HL-60/S4 treated with phorbol 12-myristate 13-acetate at 8.2 ng/mL for 4 days and 3 days (cell line): ENCODE data around the gene MCC.
"Not testable (repeated sequence)": the region's sequence is repeated elsewhere in the genome, so short reads cannot be mapped to it uniquely, and the experiment has no call there.

Experiments used
- in situ Hi-C: fragments of 300-500 bp; cut with MboI; formaldehyde crosslinking; loops from 2 replicates; pipeline ENCODE4 v1.15.0; 2022; ENCODE audit warnings: low sequenced_read_pairs

The MCC gene

GRCh38 chr5:113095831-113096230 is 392.4 kb downstream of the MCC start:
- in situ Hi-C loops = no loop called here

- in situ Hi-C loops = no loop called here
These were observed 394.7 kb downstream of the MCC start for GRCh38 chr5:113093558-113093957.

- in situ Hi-C loops = no loop called here
These were observed 395.6 kb downstream of the MCC start for GRCh38 chr5:113092683-113093082.

DNA sequence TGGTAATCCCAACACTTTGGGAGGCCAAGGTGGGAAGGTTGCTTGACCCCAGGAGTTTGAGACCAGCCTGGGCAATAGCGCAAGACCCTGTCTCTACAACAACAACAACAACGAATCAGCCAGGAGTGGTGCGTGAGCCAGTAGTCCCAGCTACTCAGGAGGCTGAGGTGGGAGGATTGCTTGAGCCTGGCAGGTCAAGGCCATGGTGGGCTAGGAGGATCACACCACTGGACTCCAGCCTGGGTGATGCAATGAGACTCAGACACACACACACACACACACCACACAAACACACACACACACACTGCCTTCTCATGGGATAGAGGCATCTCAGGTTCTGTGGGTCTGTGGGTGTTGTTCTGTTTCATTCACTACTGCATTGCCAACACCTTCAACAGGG is 396.6 kb downstream of the MCC start:
- in situ Hi-C loops = no loop called here

DNA sequence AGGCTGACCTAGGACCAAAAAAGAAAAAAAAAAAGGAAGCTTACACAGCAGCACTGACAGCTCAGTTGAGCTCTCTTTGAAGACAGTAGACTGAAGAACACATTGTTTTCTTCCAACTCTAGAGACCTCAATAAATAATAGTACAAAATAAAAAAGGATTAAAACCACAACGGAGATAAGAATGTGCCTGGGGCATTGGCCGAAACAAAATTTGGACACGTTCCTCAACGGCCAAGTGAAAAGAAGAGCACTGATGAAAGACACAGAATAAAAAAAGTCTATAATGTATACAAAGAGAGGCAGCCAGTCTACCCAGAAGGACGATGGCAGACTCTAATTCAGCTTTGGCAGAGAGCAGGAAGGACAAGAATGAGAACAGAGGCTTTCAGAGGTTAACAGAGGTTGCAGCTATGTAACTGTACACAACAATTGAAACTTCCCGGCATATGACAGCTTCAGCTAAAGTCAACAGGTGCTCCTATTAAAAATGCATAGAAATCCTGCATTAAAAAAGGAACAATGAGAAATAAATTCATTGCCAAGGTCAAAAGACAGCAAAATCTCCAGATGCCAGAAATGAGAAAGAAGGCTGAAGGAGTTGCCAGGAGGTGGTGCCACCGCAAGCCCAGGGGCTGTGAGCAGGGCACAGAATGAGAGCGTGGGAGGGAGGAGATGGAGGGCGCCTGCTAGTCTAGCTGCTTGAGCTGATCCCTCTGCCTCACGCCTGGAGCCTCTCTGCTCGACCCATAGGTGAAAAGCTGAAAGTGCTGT is 397.7 kb downstream of the MCC start:
- in situ Hi-C loops = no loop called here

DNA sequence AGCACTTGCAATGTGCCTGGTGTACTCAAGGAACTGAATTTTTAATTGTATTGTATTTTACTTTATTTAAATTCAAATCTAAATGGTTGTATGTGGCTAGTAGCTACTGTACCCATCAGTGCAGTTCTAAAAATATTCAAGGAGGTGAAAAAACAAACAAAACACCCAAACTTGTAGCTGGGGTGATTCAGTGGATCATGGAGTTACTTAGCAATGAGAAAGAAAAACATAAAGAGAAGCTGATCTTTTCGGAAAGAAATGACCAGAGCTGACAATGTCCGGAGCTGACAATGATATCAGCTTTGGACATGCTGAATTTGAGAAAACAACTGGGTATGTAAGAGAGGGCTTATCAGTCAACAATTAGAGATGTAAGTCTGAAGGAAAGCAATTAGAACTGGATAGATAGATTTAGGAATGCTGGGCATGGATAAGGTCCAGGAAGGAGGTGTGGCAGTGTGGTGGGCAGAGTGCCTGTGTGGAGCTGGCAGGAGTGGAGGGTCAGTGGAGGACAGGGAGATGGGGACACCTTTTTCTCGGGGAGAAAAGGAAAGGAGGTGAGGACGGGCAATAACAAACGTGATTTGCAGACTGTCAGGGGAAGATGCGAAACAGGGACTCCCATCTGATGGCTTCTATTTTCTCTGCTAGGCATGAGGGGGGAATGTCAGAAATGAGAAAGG is 398.5 kb downstream of the MCC start:
- in situ Hi-C loops = no loop called here

DNA sequence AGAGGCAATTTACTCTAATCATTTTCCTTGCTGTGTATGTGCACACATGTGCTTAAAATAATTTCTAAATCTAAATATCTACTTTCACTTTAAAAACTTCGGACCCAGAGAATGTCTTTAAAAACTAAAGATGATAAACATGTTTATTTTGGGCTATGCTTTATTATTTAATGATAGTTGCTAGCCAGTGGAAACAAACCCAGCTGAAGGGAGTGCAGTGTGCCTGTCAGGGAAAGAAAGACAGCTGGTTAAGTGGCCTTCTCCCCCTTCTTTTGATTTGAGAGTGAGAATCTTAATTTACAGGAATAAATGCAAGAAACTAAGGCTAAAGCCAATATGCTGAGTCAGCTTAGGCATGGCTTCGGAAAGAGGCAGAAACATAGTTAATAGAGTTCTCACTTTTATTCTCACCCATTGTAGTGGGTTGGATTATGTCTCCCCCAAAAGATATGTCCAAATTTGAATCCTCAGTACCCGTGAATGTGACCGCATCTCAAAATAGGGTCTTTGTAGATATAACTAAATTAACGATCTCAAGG is 400.2 kb downstream of the MCC start:
- in situ Hi-C loops = no loop called here

- in situ Hi-C loops = no loop called here
These were observed 402.3 kb downstream of the MCC start for GRCh38 chr5:113085880-113086409.

- in situ Hi-C loops = no loop called here
These were observed 403.2 kb downstream of the MCC start for GRCh38 chr5:113085084-113085414.

DNA sequence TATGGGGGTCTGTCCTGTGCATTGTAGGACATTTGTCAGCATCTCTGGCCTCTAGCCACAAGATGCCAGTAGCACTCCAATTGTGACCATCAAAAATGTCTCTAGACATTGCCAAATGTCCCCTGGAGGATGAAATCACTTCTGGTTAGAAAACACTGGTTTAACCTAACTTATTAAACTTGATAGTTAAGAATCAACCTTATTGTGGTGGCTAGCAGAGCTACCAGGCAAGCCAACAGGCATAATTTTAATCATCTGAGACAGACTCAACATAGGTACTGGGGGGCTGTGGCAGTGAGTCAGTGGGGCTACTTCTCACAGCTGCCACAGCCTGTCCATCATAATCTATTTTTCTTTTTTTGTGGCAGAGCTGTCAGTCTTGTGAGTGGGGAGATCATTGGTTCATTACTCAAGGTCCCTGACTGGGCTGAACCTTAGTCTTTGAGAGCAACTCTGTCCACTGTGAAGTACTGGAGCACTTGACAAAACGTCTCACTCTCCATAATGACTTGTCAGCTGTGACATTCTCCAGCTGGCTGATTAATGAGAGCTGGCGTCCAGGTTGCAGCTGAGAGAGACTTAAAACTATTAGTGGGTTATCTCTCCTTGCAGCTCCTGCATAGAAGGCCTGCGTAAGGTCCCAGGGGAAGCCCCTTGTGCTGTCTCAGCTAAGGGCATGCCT is 403.7 kb downstream of the MCC start:
- in situ Hi-C loops = no loop called here

DNA sequence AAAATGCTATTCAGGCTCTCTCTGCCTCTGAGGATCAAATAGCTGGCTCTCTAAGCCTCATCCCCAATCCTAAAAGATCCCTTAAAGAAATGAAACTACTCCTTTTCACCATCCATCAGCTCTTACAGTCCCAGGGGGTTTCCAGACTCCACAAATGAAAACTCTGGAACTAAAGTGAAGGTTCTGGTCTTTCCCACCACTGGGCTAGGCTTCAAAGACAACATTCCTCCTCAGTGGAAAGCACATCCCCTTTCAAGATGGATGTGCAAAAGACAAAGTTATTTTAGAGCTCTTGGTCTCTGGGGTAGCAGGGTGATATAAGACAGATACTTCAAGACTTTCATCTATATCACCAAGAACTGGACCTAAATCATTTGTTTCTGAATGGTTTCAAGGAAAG is 404.8 kb downstream of the MCC start:
- in situ Hi-C loops = no loop called here

- in situ Hi-C loops = no loop called here
These were observed 405.7 kb downstream of the MCC start for GRCh38 chr5:113082547-113082905.

- in situ Hi-C loops = no loop called here
These were observed 406.2 kb downstream of the MCC start for GRCh38 chr5:113081881-113082546.

DNA sequence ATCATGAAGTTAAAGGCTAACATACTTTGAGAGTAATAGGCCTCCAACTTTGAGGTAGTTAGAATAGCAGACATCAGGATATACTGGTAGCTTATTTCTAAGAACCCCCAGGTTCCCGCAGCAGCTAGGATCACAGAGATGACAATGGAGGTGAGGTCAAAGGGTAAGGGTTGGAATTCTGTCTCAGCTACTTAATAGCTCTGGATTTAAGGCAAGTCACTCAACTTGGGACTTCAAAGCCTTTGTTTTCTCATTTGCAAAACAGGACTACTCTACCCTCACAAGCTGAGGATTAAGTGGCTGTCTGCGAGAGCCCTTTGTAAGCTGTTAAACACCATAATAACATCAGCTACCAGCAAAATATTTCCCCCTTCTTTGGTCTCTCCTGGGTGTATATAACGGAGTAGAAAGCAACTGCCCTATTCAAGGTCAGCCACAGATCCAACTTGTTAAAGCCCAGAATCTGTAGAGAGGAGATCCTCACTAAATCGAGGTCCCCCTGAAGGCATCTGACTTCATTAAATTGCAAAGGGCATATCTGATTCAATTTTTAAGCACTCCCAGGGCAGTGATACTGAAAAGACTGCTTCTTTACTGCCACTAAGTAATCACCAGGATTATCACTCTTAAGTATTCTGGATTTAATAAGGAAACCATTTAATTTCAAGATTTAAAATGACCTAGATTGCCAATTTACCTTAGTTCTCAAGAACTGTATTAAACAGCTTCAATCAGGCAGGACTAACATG is 407.0 kb downstream of the MCC start:
- in situ Hi-C loops = no loop called here

DNA sequence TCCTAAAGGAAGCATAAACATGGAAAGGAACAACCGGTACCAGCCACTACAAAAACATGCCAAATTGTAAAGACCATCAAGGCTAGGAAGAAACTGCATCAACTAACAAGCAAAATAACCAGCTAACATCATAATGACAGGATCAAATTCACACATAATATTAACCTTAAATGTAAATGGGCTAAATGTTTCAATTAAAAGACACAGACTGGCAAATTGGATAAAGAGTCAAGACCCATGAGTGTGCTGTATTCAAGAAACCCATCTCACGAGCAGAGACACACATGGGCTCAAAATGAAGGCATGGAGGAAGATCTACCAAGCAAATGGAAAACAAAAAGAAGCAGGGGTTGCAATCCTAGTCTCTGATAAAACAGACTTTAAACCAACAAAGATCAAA is 411.6 kb downstream of the MCC start:
- in situ Hi-C loops = not testable (repeated sequence)

DNA sequence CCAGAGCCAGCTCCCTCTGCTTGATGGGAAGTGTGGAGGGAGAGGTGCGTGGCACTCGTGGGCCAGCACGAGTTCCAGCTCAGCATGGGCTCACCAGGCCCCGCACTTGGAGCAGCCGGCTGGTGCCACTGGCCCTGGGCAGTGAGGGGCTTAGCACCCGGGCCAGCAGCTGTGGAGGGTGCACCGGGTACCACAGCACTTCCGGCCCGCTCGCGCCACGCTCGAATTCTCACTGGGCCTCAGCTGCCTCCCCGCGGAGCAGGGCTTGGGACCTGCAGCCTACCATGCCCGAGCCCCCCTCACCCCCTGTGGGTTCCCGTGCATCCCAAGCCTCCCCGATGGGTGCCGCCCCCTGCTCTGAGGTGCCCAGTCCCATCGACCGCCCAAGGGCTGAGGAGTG is 413.2 kb downstream of the MCC start:
- in situ Hi-C loops = no loop called here

DNA sequence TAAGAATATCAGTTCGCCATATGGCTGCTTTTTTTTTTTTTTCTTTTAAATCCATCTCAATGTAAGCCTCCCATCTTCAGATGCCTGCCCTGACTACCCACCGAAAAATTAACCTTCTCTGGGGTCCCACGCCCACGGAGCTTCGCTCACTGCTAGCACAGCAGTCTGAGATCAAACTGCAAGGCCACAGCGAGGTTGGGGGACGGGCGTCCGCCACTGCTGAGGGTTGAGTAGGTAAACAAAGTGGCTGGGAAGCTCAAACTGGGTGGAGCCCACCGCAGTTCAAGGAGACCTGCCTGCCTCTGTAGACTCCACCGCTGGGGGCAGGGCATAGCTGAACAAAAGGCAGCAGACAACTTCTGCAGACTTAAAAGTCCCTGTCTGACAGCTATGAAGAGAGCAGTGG is 414.6 kb downstream of the MCC start:
- in situ Hi-C loops = not testable (repeated sequence)

GRCh38 chr5:113071401-113071800 is 416.9 kb downstream of the MCC start:
- in situ Hi-C loops = no loop called here

DNA sequence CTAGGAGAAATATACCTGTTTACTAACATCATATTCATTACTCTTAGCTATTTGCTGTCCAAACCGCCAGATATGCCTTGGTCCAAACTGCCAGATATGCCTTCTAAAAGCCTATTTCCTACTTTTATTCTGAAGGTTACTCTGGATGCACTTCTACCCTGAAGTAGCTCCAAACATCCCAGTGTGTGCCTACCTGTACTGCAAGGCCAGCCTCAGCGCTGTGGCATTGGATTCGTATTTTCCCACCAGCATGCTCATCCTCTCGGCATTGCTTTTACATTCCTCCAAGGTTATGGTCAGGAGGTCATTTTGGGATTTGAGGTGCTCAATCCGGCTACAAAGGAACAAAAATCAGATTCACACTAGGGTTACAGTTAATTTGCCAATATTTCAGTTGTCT is 417.4 kb downstream of the MCC start:
- in situ Hi-C loops = no loop called here

DNA sequence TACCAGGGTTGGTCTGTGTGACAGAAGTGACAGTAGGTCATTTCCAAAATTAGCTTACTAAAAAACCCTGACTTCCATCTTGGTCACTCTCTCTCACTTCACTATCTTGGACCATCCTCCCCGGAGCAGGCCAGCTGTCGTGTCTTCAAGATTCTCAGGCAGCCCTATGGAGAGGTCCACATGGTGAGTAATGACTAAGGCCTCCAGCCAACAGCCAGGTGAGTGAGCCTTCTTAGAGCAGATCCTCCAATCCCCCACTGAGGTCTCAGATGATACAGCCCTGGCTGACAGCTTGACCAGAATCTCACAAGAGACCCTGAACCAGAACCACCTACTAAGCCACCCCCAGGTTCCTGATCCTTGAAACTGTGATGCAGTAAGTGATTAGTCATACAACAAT is 419.7 kb downstream of the MCC start:
- in situ Hi-C loops = no loop called here
